ENCODE results near the gene SRP9.
A peak's percentile ranks its signal among the peaks of the same experiment; 100 is the strongest.

Gene SRP9

GRCh38 chr1:225777583-225778336 is at the start of gene SRP9:
Gene SRP9, plus strand, starts transcription at chr1:225777826. Its CDS starts 115 bp downstream, at chr1:225777941.
- DNase-seq (ENCODE audit: low read depth in 4 of 4, low spot score in 1 of 4) = peak; percentile 87 to 98 (median 96)

- no peak for DNase-seq (ENCODE audit: low read depth in 4 of 4, low spot score in 1 of 4)
These were observed 46.1 kb upstream of the SRP9 start for GRCh38 chr1:225731491-225731890.

- no peak for DNase-seq (ENCODE audit: low read depth in 4 of 4, low spot score in 1 of 4)
These were observed 44.4 kb upstream of the SRP9 start for GRCh38 chr1:225733254-225733653.

GRCh38 chr1:225735252-225736149 is 42.1 kb upstream of the SRP9 start:
- DNase-seq (ENCODE audit: low read depth in 4 of 4, low spot score in 1 of 4) = no peak

- no peak for DNase-seq (ENCODE audit: low read depth in 4 of 4, low spot score in 1 of 4)
These were observed 41.1 kb upstream of the SRP9 start for GRCh38 chr1:225736437-225737098.

- no peak for DNase-seq (ENCODE audit: low read depth in 4 of 4, low spot score in 1 of 4)
These were observed 40.5 kb upstream of the SRP9 start for GRCh38 chr1:225737161-225737560.

GRCh38 chr1:225737866-225738265 is 39.8 kb upstream of the SRP9 start:
- no peak for DNase-seq (ENCODE audit: low read depth in 4 of 4, low spot score in 1 of 4)

GRCh38 chr1:225738763-225739162 is 38.9 kb upstream of the SRP9 start:
- no peak for DNase-seq (ENCODE audit: low read depth in 4 of 4, low spot score in 1 of 4)

GRCh38 chr1:225739542-225740107 is 38.0 kb upstream of the SRP9 start:
- DNase-seq (ENCODE audit: low read depth in 4 of 4, low spot score in 1 of 4) = no peak

GRCh38 chr1:225744745-225745144 is 32.9 kb upstream of the SRP9 start:
- DNase-seq (ENCODE audit: low read depth in 4 of 4, low spot score in 1 of 4) = no peak

- DNase-seq (ENCODE audit: low read depth in 4 of 4, low spot score in 1 of 4) = no peak
These were observed 32.4 kb upstream of the SRP9 start for GRCh38 chr1:225745273-225745672.

GRCh38 chr1:225746361-225747179 is 31.1 kb upstream of the SRP9 start:
- DNase-seq (ENCODE audit: low read depth in 4 of 4, low spot score in 1 of 4) = no peak

- DNase-seq (ENCODE audit: low read depth in 4 of 4, low spot score in 1 of 4) = no peak
These were observed 30.1 kb upstream of the SRP9 start for GRCh38 chr1:225747566-225747965.

GRCh38 chr1:225748529-225748928 is 29.1 kb upstream of the SRP9 start:
- DNase-seq (ENCODE audit: low read depth in 4 of 4, low spot score in 1 of 4) = no peak

- DNase-seq (ENCODE audit: low read depth in 4 of 4, low spot score in 1 of 4) = no peak
These were observed 27.9 kb upstream of the SRP9 start for GRCh38 chr1:225749706-225750105.

- no peak for DNase-seq (ENCODE audit: low read depth in 4 of 4, low spot score in 1 of 4)
These were observed 27.2 kb upstream of the SRP9 start for GRCh38 chr1:225750420-225750819.

- no peak for DNase-seq (ENCODE audit: low read depth in 4 of 4, low spot score in 1 of 4)
These were observed 26.5 kb upstream of the SRP9 start for GRCh38 chr1:225750875-225751824.

GRCh38 chr1:225752245-225752644 is 25.4 kb upstream of the SRP9 start:
- DNase-seq (ENCODE audit: low read depth in 4 of 4, low spot score in 1 of 4) = no peak

- DNase-seq (ENCODE audit: low read depth in 4 of 4, low spot score in 1 of 4) = no peak
These were observed 22.5 kb upstream of the SRP9 start for GRCh38 chr1:225754940-225755641.

All from stimulated activated CD4-positive, alpha-beta T cell treated with anti-CD3 and anti-CD28 coated beads, Interleukin-1b, Interleukin-23, amount 100 ng/mL, for 24 hours (primary cell).